SHP77 (cell line): ENCODE results near the gene FAM107B.

Source experiments
- DNase-seq, 2 experiments: peaks; one replicate each; lab custom pipeline; 2025; lab: John Stamatoyannopoulos, UW

FAM107B gene

GRCh38 chr10:14578060-14578952, 196.4 kb downstream of the FAM107B start:
- DNase-seq, result no peak

GRCh38 chr10:14574885-14575284, 199.8 kb downstream of the FAM107B start:
- DNase-seq, result no peak

GRCh38 chr10:14574291-14574690, 200.4 kb downstream of the FAM107B start:
- DNase-seq, result no peak

GRCh38 chr10:14573666-14574261, 200.9 kb downstream of the FAM107B start:
- DNase-seq, result no peak

GRCh38 chr10:14572811-14573210, 201.9 kb downstream of the FAM107B start:
- DNase-seq, result no peak

- DNase-seq, result no peak
Measured at GRCh38 chr10:14571866-14572507, 202.7 kb downstream of the FAM107B start.

GRCh38 chr10:14570800-14571199, 203.9 kb downstream of the FAM107B start:
- DNase-seq, result no peak

GRCh38 chr10:14569274-14570060, 205.2 kb downstream of the FAM107B start:
- no peak for DNase-seq

GRCh38 chr10:14567421-14567820, 207.3 kb downstream of the FAM107B start:
- DNase-seq, result no peak

GRCh38 chr10:14566498-14566897, 208.2 kb downstream of the FAM107B start:
- DNase-seq, result no peak

GRCh38 chr10:14565199-14565598, 209.5 kb downstream of the FAM107B start:
- DNase-seq, result no peak

GRCh38 chr10:14564268-14564744, 210.4 kb downstream of the FAM107B start:
- no peak for DNase-seq

- DNase-seq, result no peak
Measured at GRCh38 chr10:14563359-14563940, 211.2 kb downstream of the FAM107B start.

GRCh38 chr10:14563076-14563336, 211.7 kb downstream of the FAM107B start:
- DNase-seq, result no peak

GRCh38 chr10:14562218-14563075, 212.2 kb downstream of the FAM107B start:
- DNase-seq, result no peak

- DNase-seq, result no peak
Measured at GRCh38 chr10:14560791-14561765, 213.6 kb downstream of the FAM107B start.

GRCh38 chr10:14560274-14560673, 214.4 kb downstream of the FAM107B start:
- DNase-seq, result peak in 1 of 2 experiments; percentile 6

- no peak for DNase-seq
Measured at GRCh38 chr10:14558025-14558424, 216.7 kb downstream of the FAM107B start.

- DNase-seq, result no peak
Measured at GRCh38 chr10:14557567-14557966, 217.1 kb downstream of the FAM107B start.
